MM.1S (cell line): ENCODE measurements around the gene DSCAM.

ENCODE experiments used
- DNase-seq: peaks from one replicate; pipeline ENCODE4 v3.0.0-alpha.2; 2015
- H2AFZ ChIP-seq: fragments of 300-600 bp; sonication (generic); 2 replicates; pipeline ENCODE4 v1.6.0; 2016; ENCODE audit warnings: antibody characterized with exemption, low read length
- H3F3A ChIP-seq: fragments of 300-600 bp; sonication (generic); 2 replicates; pipeline ENCODE4 v1.6.1; 2016; ENCODE audit warnings: mild to moderate bottlenecking, antibody characterized with exemption, low read length, moderate library complexity, mixed read lengths; ENCODE audit not compliant: insufficient read depth
- H3K27ac ChIP-seq: fragments of 300-600 bp; sonication (generic); 2 replicates; pipeline ENCODE4 v1.5.1; 2016; ENCODE audit warnings: mild to moderate bottlenecking, low read length
- H3K27me3 ChIP-seq: fragments of 300-600 bp; sonication (generic); replicated peaks from 2 replicates; pipeline ENCODE4 v1.6.0; 2016; ENCODE audit warnings: low read length; ENCODE audit not compliant: insufficient read depth
- H3K36me3 ChIP-seq: fragments of 300-600 bp; sonication (generic); replicated peaks from 2 replicates; pipeline ENCODE4 v1.6.1; 2016; ENCODE audit warnings: mild to moderate bottlenecking, low read length, mixed read lengths; ENCODE audit not compliant: insufficient read depth
- H3K4me1 ChIP-seq: fragments of 300-600 bp; sonication (generic); 2 replicates; pipeline ENCODE4 v1.6.1; 2016; ENCODE audit warnings: low read length, mixed read lengths
- H3K4me2 ChIP-seq: fragments of 300-600 bp; sonication (generic); 2 replicates; pipeline ENCODE4 v1.6.0; 2016; ENCODE audit warnings: low read depth, low read length
- H3K4me3 ChIP-seq: fragments of 300-600 bp; sonication (generic); 2 replicates; pipeline ENCODE4 v1.5.1; 2016; ENCODE audit warnings: low read length, mixed read lengths
- H3K79me2 ChIP-seq: fragments of 300-600 bp; sonication (generic); 2 replicates; pipeline ENCODE4 v1.6.1; 2016; ENCODE audit warnings: mixed run types, low read length, mixed read lengths
- H3K9ac ChIP-seq: fragments of 300-600 bp; sonication (generic); 2 replicates; pipeline ENCODE4 v1.6.1; 2016; ENCODE audit warnings: low read length, mixed read lengths
- H3K9me2 ChIP-seq: fragments of 300-600 bp; sonication (generic); replicated peaks from 2 replicates; pipeline ENCODE4 v1.6.1; 2016; ENCODE audit warnings: mild to moderate bottlenecking, low read length, mixed read lengths; ENCODE audit not compliant: insufficient read depth
- H3K9me3 ChIP-seq: fragments of 300-600 bp; sonication (generic); replicated peaks from 2 replicates; pipeline ENCODE4 v1.6.1; 2016; ENCODE audit warnings: mild to moderate bottlenecking, low read length, mixed read lengths; ENCODE audit not compliant: insufficient read depth
- H4K20me1 ChIP-seq: fragments of 300-600 bp; sonication (generic); 2 replicates; pipeline ENCODE4 v1.6.1; 2016; ENCODE audit warnings: mild to moderate bottlenecking, low read length, moderate library complexity, mixed read lengths; ENCODE audit not compliant: insufficient read depth
- EZH2 ChIP-seq: fragments of 300-600 bp; sonication (generic); optimal IDR thresholded peaks from 2 replicates; pipeline ENCODE3; 2017; ENCODE audit warnings: low read depth, mild to moderate bottlenecking, antibody characterized with exemption, low read length, mixed read lengths
- EZH2phosphoT487 ChIP-seq: fragments of 300-600 bp; sonication (generic); IDR thresholded peaks from 2 replicates; pipeline ENCODE4 v1.6.1; 2018; ENCODE audit warnings: antibody characterized with exemption, low read length
- TF ChIP-seq, protein P1 (sequence below): fragments of 300-600 bp; sonication (generic); IDR thresholded peaks from 2 replicates; pipeline ENCODE4 v1.5.1; 2016; ENCODE audit warnings: antibody characterized with exemption, low read length, mixed read lengths

The DSCAM gene

DNA sequence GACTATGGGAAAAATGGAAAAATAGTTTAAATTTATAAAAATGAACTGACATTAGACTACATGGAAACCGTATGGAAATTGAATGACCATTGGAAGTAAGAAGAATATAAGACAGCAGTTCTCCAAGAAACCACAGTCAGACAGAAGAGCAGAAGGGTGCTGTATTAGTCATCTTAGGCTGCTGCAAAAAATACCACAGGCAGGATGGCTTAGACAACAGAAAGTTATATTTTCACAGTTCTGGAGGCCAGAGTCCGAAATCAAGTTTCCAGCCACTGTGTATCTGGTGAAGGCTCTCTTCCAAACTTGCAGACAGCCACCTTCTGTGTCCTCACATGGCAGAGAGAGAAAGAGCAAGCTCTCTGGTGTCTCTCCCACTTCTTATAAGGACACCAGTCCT lies 175.2 kb downstream of the DSCAM start:
- Histone ChIP-seq H2AFZ (no peak overlapping the region), H4K20me1 (no peaks in the 10 kb centered on the region), H3K27ac (no peak overlapping the region), H3K36me3 (no peaks in the 10 kb centered on the region), H3K4me1 (no peaks in the 10 kb centered on the region), H3F3A (no peaks in the 10 kb centered on the region), H3K9ac (no peak overlapping the region), H3K4me2 (no peak overlapping the region), H3K9me2 (no peaks in the 10 kb centered on the region), H3K27me3 (no peaks in the 10 kb centered on the region), H3K9me3 (no peaks in the 10 kb centered on the region), H3K79me2 (no peaks in the 10 kb centered on the region), H3K4me3 (no peak overlapping the region)
- no peak for TF ChIP-seq EZH2phosphoT487
- no peak for TF ChIP-seq EZH2
- TF ChIP-seq, protein P1, sequence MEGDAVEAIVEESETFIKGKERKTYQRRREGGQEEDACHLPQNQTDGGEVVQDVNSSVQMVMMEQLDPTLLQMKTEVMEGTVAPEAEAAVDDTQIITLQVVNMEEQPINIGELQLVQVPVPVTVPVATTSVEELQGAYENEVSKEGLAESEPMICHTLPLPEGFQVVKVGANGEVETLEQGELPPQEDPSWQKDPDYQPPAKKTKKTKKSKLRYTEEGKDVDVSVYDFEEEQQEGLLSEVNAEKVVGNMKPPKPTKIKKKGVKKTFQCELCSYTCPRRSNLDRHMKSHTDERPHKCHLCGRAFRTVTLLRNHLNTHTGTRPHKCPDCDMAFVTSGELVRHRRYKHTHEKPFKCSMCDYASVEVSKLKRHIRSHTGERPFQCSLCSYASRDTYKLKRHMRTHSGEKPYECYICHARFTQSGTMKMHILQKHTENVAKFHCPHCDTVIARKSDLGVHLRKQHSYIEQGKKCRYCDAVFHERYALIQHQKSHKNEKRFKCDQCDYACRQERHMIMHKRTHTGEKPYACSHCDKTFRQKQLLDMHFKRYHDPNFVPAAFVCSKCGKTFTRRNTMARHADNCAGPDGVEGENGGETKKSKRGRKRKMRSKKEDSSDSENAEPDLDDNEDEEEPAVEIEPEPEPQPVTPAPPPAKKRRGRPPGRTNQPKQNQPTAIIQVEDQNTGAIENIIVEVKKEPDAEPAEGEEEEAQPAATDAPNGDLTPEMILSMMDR, result no peak
- no peak for DNase-seq

GRCh38 chr21:40668555-40669275 lies 178.2 kb downstream of the DSCAM start:
- TF ChIP-seq EZH2 (no peak), EZH2phosphoT487 (no peak)
- TF ChIP-seq, protein P1, result no peak
- Histone ChIP-seq H3K4me2 (no peak overlapping the region), H3K9me2 (no peaks in the 10 kb centered on the region), H3K36me3 (no peaks in the 10 kb centered on the region), H4K20me1 (no peaks in the 10 kb centered on the region), H3K27me3 (no peaks in the 10 kb centered on the region), H2AFZ (no peak overlapping the region), H3K4me3 (no peak overlapping the region), H3F3A (no peaks in the 10 kb centered on the region), H3K27ac (no peak overlapping the region), H3K9ac (no peak overlapping the region), H3K79me2 (no peaks in the 10 kb centered on the region), H3K9me3 (no peaks in the 10 kb centered on the region), H3K4me1 (no peaks in the 10 kb centered on the region)
- no peak for DNase-seq

DNA sequence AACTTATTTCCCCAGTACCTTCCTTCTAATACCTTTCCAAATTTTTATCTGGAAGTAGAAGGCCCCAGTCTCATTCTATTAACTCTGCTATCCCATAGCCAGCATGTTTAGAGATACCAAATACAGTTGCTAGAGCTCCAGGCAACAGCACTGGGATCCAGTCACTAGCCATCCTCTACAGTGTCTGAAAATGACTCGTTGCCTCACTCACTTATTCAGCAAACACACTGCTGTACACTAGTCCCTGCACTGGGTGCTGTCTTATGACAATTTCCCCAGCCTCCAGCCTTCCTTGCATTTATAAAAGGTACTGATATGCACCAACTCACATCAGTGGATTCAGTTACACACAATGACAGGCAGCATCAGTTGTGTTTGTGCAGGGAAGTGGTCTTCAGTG lies 179.0 kb downstream of the DSCAM start:
- Histone ChIP-seq H3K36me3 (no peaks in the 10 kb centered on the region), H3F3A (no peaks in the 10 kb centered on the region), H3K9ac (no peak overlapping the region), H4K20me1 (no peaks in the 10 kb centered on the region), H3K4me1 (no peaks in the 10 kb centered on the region), H3K79me2 (no peaks in the 10 kb centered on the region), H3K9me2 (no peaks in the 10 kb centered on the region), H3K4me2 (no peak overlapping the region), H3K27me3 (no peaks in the 10 kb centered on the region), H2AFZ (no peak overlapping the region), H3K9me3 (no peaks in the 10 kb centered on the region), H3K4me3 (no peak overlapping the region), H3K27ac (no peak overlapping the region)
- TF ChIP-seq EZH2phosphoT487 (no peak), EZH2 (no peak)
- TF ChIP-seq, protein P1, result no peak
- DNase-seq, result no peak
